GM12801 (cell line): Measurements from ENCODE around the gene RASD2.

Source experiments
- TF ChIP-seq, protein P1 (sequence below): IDR thresholded peaks from one replicate; pipeline ENCODE4 v1.5.1; 2011; ENCODE audit warnings: control low read depth; ENCODE audit not compliant: insufficient read length; ENCODE audit errors: extremely low read depth

Gene RASD2

DNA sequence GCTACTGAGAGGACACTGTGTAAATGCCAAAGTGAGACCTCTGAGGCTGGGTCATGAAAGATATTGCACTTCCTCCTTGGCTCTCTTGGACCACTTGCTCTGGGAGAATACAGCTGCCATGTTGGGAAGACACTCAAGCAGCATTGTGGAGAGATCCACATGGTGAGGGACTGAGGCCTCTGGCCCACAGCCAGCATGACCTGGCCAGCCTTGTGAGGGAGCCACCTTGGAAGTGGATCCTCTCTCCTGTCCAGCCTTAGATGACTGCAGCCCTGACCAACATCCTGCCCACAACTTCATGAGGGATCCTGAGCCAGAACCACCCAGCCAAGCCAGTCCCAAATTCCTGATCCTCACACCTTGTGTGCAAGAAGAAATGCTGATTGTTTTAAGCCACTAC lies 46.1 kb downstream of the RASD2 start:
- TF ChIP-seq, protein P1, sequence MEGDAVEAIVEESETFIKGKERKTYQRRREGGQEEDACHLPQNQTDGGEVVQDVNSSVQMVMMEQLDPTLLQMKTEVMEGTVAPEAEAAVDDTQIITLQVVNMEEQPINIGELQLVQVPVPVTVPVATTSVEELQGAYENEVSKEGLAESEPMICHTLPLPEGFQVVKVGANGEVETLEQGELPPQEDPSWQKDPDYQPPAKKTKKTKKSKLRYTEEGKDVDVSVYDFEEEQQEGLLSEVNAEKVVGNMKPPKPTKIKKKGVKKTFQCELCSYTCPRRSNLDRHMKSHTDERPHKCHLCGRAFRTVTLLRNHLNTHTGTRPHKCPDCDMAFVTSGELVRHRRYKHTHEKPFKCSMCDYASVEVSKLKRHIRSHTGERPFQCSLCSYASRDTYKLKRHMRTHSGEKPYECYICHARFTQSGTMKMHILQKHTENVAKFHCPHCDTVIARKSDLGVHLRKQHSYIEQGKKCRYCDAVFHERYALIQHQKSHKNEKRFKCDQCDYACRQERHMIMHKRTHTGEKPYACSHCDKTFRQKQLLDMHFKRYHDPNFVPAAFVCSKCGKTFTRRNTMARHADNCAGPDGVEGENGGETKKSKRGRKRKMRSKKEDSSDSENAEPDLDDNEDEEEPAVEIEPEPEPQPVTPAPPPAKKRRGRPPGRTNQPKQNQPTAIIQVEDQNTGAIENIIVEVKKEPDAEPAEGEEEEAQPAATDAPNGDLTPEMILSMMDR: no peak

DNA sequence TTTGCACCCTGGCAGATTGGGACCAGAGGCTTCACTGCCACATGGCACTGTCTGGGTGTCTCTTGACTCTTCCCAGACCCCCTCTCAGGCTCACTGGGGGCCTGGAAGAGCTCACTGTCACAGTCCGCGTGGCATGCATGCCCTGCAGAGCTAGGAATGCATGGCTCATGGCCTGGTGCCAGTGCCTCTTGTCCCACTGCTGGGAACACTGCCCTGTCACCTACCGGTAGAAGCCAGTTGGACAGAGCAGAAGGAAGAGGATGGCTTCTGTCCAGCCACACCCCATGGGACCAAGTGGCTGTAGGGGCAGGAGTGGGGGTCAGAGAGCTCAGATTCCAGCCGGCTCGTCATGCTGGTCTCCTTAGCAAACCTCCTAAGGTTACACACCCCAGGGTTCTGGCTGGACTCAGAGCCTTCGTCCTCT lies 46.8 kb downstream of the RASD2 start:
- TF ChIP-seq, protein P1: no peak

DNA sequence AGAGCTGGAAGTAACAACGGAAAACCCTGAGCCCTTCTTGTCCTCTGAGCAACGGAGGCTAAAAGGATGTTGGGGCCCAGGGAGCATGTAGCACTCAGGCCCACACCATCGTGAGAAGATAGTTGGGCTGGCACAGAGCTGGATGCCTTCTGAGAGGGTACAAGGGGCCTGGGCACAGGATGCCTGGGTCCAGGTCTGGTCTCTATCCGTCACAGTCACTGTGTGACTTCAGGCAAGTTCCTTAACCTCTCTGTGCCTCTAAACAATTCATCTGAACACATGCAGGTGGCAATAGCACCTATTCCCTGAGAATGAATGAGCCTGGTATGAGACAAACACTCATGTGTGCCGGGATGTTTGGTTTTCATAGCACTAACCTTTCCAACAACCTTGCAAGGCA lies 47.3 kb downstream of the RASD2 start:
- TF ChIP-seq, protein P1: no peak

DNA sequence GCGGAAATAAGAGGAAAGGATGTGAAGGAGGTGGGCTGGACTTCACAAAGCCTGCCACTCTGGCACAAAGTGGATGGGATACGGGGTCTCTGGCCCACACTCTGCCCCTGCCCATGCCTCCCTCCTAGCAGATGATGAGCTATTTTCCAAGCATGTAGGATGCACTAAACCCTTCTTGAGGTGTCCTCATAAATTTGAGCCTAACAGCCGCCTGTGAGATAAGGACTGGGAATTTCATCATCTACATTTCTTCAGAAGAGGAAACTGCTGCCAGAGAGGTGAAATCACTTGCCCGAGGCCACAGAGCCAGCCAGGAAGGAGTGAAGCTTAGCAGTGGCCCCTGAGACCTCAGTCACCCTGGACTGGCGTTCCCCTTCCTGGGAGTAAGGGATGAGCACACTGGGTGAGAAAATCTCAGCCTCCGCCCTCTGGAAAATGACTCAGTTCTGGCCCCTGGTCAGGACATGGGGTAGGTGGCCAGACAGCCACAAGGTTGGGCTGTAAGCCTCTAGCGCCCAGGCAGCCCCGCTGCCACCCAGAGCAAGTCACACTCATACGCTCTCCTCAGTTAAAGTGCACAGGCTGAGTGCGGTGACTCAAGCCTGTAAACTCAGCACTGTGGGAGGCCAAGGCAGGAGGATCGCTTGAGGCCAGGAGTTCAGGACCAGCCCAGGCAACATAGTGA lies 48.6 kb downstream of the RASD2 start:
- TF ChIP-seq, protein P1: no peak

DNA sequence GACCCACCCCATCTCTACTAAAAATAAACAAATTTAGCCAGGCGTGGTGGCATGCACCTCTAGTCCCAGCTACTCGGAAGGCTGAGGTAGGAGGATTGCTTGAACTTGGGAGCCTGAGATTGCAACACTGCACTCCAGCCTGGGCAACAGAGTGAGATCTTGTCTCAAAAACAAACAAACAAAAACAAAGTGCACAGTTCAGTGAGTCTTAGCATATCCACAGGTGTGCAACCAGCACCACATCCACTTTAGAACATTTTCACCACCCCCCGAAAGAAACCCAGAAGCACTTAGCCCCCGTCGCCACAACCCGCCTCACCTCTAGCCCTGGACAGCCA lies 49.1 kb downstream of the RASD2 start:
- TF ChIP-seq, protein P1: no peak

DNA sequence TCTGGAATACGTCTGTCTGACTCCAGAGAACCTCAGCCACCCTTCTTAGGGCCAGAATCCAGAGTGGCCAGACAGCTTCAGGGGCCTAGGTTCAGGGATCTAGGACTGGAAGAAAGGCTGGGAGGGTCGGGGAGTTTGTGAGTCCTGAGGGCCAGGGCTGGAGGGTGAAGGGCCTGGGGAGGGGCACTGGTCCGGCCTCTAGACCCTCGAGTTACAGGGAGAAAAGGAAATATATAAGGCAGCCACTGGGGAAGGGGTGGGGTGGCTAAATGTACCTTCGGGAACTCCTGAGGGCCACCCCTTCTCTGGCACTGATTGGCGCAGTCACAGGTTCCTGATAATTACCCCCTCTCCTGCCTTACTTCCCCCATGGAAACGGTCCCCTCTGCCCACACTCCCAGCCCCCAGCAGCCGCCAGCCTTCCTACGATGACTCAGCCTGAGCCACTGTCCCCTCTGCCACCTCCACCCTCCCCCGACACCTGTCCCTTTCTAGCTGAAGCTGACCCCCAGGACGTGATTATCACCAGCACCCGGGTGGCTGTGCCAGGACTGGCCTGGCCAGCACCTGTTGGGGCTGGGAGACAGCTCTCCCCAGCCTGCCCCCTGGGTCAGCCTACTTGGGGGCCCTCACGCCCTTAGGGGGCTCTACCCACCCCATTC lies 50.1 kb downstream of the RASD2 start:
- TF ChIP-seq, protein P1: no peak

DNA sequence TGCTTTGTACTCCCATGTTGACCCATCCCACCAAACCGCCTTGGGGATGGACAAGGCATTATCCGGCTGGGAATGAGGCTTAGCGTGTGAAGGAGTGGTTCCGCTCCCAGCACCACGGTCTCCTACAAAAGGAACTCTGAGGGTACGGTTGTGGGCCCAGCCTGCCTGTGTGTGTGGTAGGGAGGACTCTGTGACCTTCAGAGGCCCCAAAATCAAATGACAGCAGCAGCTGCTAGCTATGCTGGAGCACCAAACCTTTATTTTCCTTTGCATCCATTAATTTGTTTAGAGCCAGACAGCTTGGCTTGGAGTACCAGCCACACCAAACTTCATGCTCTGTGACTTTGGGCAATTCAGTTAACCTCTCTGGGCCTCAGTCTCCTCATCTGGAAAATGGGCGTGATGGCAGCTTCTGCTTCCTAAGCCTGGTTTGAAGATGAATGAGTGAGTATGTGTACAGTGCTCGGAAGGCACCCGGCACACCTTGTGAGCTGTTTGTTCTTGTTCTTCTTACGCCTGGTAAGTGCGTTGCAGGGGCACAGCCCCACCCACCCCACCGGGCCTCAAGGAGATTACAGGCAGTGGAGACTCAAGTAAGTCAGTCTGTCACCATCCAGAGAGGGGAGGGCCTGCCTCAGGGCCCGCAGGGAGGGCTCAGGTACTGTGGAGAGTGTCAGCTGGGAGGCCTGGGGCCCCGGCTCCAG lies 51.2 kb downstream of the RASD2 start:
- TF ChIP-seq, protein P1: no peak
